ENCODE measurements around the gene CAMK1G. TPM values are rescaled to one million over a fixed set of nuclear protein-coding genes. Genes with fewer than 3 reads are reported as not detected.

The CAMK1G gene
- total and polyA plus RNA-seq, 2 experiments from 2014 or later = 0.32 to 0.76 TPM

GRCh38 chr1:209617755-209618154, 34.2 kb downstream of the CAMK1G start:
- no peaks in the 10 kb centered on the region for H4K20me1 ChIP-seq (replicated peaks; ENCODE audit: insufficient read depth)
- H3K79me2 ChIP-seq (replicated peaks; ENCODE audit: insufficient read depth) = no peaks in the 10 kb centered on the region
- no peaks in the 10 kb centered on the region for H3K9me2 ChIP-seq (ENCODE audit: insufficient read depth)
- Mint-ChIP-seq H3K36me3 (ENCODE audit: low read depth) (no peaks in the 10 kb centered on the region; the same call in 2 of the 3 replicates), H3K27me3 (ENCODE audit: insufficient read depth, low read depth, poor library complexity) (peaks cover 10% of the 10 kb centered on the region), H3K4me1 (peaks cover 3% of the 10 kb centered on the region; the same call in 1 of the 3 replicates), H3K9me3 (no peaks in the 10 kb centered on the region), H3K27ac (no peak overlapping the region), H3K4me3 (no peak overlapping the region; the same call in 2 of the 3 replicates)
- TF ChIP-seq REST (IDR thresholded peaks at IDR 0.05; ENCODE audit: unreplicated experiment) (no peak), EZH2 (IDR thresholded peaks at IDR 0.05; ENCODE audit: low read depth, unreplicated experiment) (no peak), ZNF462 (CRISPR knock-in tag; IDR thresholded peaks at IDR 0.05) (no peak), ETS1 (IDR thresholded peaks at IDR 0.05) (no peak), JUNB (IDR thresholded peaks at IDR 0.05; ENCODE audit: unreplicated experiment) (no peak), STAT1 (IDR thresholded peaks at IDR 0.05; ENCODE audit: unreplicated experiment) (no peak), CREB1 (CRISPR knock-in tag; IDR thresholded peaks at IDR 0.05; ENCODE audit: low read depth) (no peak), ZNF114 (CRISPR knock-in tag; IDR thresholded peaks at IDR 0.05) (no peak), NANOG (IDR thresholded peaks at IDR 0.05; ENCODE audit: borderline replicate concordance) (no peak), CTCF (conservative IDR thresholded peaks at IDR 0.05; ENCODE audit: low read depth in 2 of 2) (no peak)
- no peak overlapping the region for H3K4me3 ChIP-seq
- H3K4me1 ChIP-seq (ENCODE audit: insufficient read depth) = no peaks in the 10 kb centered on the region
- ATAC-seq = peak; percentile 44
- H3K27me3 ChIP-seq (ENCODE audit: insufficient read depth) = no peaks in the 10 kb centered on the region
- H3K27ac ChIP-seq (ENCODE audit: low read depth) = no peak overlapping the region
- no peak for DNase-seq (ENCODE audit: low spot score)
- H2AFZ ChIP-seq = no peak overlapping the region
- H3F3A ChIP-seq (replicated peaks; ENCODE audit: low read depth) = no peaks in the 10 kb centered on the region
- no peak overlapping the region for H3K4me2 ChIP-seq
- no peaks in the 10 kb centered on the region for H3K36me3 ChIP-seq (ENCODE audit: insufficient read depth)
